CMK (cell line): Measurements from ENCODE around the gene CACNG1.
"Not testable (repeated sequence)": the region's sequence is repeated elsewhere in the genome, so short reads cannot be mapped to it uniquely, and the experiment has no call there.

Source experiments
- DNase-seq: peaks from one replicate; pipeline ENCODE4 v3.0.0-alpha.2; 2010; ENCODE audit warnings: low read depth

CACNG1 gene

DNA sequence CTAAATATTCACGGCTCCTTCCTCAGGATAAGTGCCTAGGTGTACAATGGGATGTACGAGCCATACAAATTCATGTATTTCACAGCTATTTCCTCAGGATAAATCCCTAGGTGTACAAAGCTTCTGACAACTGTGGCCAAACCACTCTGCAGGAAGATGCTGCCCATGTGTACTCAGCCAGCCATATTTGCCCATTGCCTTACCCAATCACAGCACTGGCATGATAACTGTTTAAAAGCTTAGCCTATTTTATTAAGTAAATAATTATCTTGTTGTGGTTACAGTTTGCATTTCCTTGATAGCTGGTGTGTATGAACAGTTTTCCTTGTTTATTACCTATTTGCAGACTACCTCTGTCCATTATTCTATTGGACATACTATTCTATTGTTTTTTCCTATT, 35.1 kb downstream of the CACNG1 start:
- no peak for DNase-seq

DNA sequence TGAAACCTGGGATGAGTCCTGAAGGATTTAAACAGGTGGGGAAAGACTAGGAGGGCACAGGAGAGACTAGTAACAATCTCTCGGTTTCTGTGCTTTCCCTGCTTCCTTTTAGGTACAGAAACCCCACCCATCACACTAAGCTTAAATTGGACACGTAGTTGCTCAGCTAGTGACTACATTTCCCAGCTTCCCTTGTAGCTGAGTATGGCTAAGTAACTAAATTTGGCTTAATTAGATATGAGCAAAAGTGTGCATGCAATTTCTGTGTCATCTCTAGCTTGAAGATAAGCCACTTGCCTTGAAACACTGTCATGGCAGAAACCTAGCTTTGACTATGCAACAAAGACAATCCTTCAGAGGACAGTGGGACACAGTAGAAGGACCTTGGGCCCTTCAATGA, 36.5 kb downstream of the CACNG1 start:
- DNase-seq: no peak

DNA sequence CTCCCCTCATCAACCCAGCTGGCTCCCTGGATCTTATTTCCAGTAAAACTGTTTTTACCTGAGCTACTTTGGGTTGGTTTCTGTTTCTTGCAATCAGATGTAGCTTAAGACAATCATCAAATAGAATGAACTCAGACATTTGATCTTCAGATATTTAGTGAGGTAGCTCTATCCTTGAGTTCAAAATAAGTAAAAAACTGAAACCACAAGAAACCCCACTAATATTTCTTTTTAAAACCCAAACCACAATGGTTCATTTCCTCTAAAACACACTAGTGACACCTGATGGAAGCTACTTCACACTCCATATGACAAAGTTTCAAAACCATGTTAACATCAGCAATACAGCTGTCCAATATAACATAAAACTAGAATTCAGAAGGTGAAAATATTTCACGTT, 37.8 kb downstream of the CACNG1 start:
- no peak for DNase-seq

DNA sequence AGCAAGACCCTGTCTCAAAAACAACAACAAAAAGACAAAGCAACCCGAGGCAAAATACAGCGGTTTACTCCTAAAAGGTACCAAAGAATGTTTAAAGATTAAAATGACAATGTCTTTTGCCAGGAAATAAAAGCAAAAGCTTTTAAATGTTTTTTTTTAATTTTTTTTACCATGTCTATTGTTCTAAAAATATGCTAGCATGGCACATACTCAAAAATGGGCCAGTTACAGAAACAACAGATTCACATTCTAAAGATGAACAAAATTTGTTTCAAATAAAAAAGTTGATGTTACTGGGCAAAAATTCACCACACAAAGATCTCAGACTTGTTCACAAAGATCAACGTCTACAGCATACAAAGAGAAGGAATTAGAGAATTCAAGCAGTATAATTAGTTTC, 41.1 kb downstream of the CACNG1 start:
- no peak for DNase-seq

GRCh38 chr17:67088639-67089038, 44.3 kb downstream of the CACNG1 start:
- no peak for DNase-seq

DNA sequence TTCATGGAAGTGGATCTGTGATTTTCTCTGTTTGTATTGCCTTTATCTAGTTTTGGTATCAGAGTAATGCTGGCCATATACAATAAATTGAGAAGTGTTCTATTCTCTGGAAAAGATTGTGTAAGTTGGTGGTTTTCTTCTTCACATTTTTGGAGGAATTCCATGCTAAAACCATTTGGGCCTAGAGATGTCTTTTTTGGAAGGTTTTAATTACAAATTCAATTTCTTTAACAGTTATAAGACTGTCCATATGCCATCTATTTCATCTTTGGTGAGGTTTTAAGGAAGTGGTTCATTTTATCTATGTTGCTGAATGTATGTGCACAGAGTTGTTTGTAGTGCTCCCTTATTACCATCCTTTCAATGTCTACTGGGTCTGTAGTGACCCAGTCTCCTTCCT, 46.0 kb downstream of the CACNG1 start:
- no peak for DNase-seq

DNA sequence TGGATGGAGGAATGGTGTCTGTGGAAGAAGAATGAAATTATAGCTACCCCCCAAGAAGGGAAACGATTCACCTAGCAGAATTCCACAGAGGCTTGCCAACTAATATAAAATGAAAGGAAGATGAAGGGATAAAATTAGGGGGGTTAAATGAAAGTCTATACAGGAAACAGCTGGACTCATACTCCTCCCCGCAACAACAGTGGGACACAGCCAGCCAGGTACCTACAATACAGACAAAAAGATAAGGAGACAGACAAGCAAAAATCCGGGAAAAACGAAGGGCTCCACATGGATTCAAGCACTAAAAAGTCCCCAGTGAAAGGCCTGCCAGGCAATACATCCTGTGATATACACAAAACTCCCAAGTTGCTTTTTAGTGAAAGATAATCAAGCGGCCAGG, 47.9 kb downstream of the CACNG1 start:
- DNase-seq: no peak

- DNase-seq: not testable (repeated sequence)
These were observed 48.4 kb downstream of the CACNG1 start for GRCh38 chr17:67092710-67093109.

- DNase-seq: no peak
These were observed 49.0 kb downstream of the CACNG1 start for GRCh38 chr17:67093348-67093747.

GRCh38 chr17:67095291-67095690, 50.9 kb downstream of the CACNG1 start:
- DNase-seq: not testable (repeated sequence)

DNA sequence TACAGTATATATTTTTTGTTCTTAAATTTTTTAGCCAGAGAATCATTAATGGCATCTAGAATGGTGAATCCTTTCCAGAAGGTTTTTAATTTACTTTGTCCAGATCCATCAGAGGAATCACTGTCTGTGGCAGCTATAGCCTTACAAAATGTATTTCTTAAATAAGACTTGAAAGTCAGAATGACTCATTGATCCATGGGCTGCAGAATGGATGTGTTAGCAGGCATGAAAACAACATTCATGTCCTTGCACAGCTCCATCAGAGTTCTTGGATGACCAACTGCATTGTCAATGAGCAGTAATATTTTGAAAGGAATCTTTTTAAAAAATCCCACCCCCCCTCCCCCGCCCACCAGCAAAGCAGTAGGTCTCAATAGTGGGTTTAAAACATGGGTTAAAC, 51.4 kb downstream of the CACNG1 start:
- DNase-seq: no peak

- DNase-seq: no peak
These were observed 52.3 kb downstream of the CACNG1 start for GRCh38 chr17:67096609-67097008.

- no peak for DNase-seq
These were observed 53.7 kb downstream of the CACNG1 start for GRCh38 chr17:67098006-67098405.

- not testable (repeated sequence) for DNase-seq
These were observed 60.3 kb downstream of the CACNG1 start for GRCh38 chr17:67104641-67105040.

- no peak for DNase-seq
These were observed 60.9 kb downstream of the CACNG1 start for GRCh38 chr17:67105213-67105612.
